K562 (cell line): ENCODE measurements around the gene HEMK1. TPM values are rescaled to one million over a fixed set of nuclear protein-coding genes. Genes with fewer than 3 reads are reported as not detected.

Experiments
- CHD7 ChIP-seq: fragments of 200-600 bp; sonication (generic); IDR thresholded peaks from one replicate; pipeline ENCODE4 v1.6.1; 2012; ENCODE audit warnings: mild to moderate bottlenecking, low read depth, low read length, inconsistent platforms
- CTBP1 ChIP-seq: fragments of 450-650 bp; IDR thresholded peaks from 2 replicates; pipeline ENCODE4 v1.6.1; 2016; ENCODE audit warnings: borderline replicate concordance
- ETV5 ChIP-seq: sonication (generic); formaldehyde crosslinking; IDR thresholded peaks from 2 replicates; pipeline ENCODE4 v1.4.0; 2020; ENCODE audit warnings: low read depth, mild to moderate bottlenecking, missing genetic modification reagents
- FUS ChIP-seq: fragments of 200-400 bp; formaldehyde crosslinking; optimal IDR thresholded peaks from 2 replicates; pipeline ENCODE3; 2017; ENCODE audit warnings: low read depth, low read length
- LCOR ChIP-seq: sonication (generic); formaldehyde crosslinking; IDR thresholded peaks from 2 replicates; pipeline ENCODE4 v1.8.0; 2022; ENCODE audit warnings: mild to moderate bottlenecking, missing genetic modification reagents
- NCOA4 ChIP-seq: fragments of 450-650 bp; IDR thresholded peaks from 2 replicates; pipeline ENCODE4 v1.6.1; 2018; ENCODE audit warnings: mild to moderate bottlenecking; ENCODE audit not compliant: partially characterized antibody
- RHOXF2B ChIP-seq: fragments of 250-450 bp; sonication (Bioruptor Pico); conservative IDR thresholded peaks from 2 replicates; pipeline ENCODE4 v1.5.1; 2021
- SPI1 ChIP-seq: IDR thresholded peaks from 2 replicates; pipeline ENCODE4 v1.6.1; 2011; ENCODE audit warnings: low read depth, low read length, control low read depth, borderline replicate concordance
- TSC22D4 ChIP-seq: fragments of 450-650 bp; IDR thresholded peaks from 2 replicates; pipeline ENCODE4 v1.6.1; 2016; ENCODE audit warnings: missing genetic modification characterization, missing biosample characterization, control low read depth
- ZNF668 ChIP-seq: fragments of 250-450 bp; sonication (Bioruptor Pico); IDR thresholded peaks from 2 replicates; pipeline ENCODE4 v1.8.0; 2022; ENCODE audit warnings: mild to moderate bottlenecking, inconsistent platforms
- polyA plus RNA-seq, 8 experiments: library from polyadenylated mRNA; depleted of rRNA in 4 of 8; stranded (reverse) in 5 of 8; unstranded in 3 of 8; fragments of >200 nt; fragmentation: Nextera tagmentation in 2 of 8; fragmentation: Illumina TruSeq in 1 of 8; extraction: Ambion mirVana in 2 of 8; extraction: Trizol in 1 of 8; gene quantifications; 2 replicates each; pipeline versions ENCODE4 v1.2.1 to v1.2.3, GENCODE V29; 2011 to 2014; ENCODE audit warnings: inconsistent platforms in 1 of 8, missing spikeins in 1 of 8
- total RNA-seq, 7 experiments: library from RNA; depleted of rRNA in 6 of 7; stranded (reverse); fragments of >200 nt in 6 of 7; fragmentation: Illumina TruSeq in 2 of 7; extraction: Trizol in 2 of 7; gene quantifications; 2 replicates each; pipeline versions ENCODE4 v1.2.1 to v1.2.3, GENCODE V29; 2011 to 2021; ENCODE audit warnings: low replicate concordance in 1 of 7
- TF ChIP-seq, protein P1 (sequence below): sonication (generic); formaldehyde crosslinking; IDR thresholded peaks from 2 replicates; pipeline ENCODE4 v1.9.0; 2022; ENCODE audit warnings: mild to moderate bottlenecking, missing genetic modification reagents

The HEMK1 gene
- total and polyA plus RNA-seq, 9 of the 15 experiments (the other 6 are each of a cell fraction or from before 2014, with no cell fraction given) = 2.0 to 16.8 (median 11.4) TPM

- no peak for TF ChIP-seq CTBP1
- TF ChIP-seq ZNF668 (CRISPR knock-in tag) = no peak
- no peak for TF ChIP-seq FUS
- no peak for TF ChIP-seq NCOA4
- TF ChIP-seq, protein P1, sequence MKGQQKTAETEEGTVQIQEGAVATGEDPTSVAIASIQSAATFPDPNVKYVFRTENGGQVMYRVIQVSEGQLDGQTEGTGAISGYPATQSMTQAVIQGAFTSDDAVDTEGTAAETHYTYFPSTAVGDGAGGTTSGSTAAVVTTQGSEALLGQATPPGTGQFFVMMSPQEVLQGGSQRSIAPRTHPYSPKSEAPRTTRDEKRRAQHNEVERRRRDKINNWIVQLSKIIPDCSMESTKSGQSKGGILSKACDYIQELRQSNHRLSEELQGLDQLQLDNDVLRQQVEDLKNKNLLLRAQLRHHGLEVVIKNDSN (CRISPR knock-in tag) = no peak
- TF ChIP-seq ETV5 (CRISPR knock-in tag) = 0 out of 2 replicates have a peak, but pooled peaks have one; percentile 48
- no peak for TF ChIP-seq CHD7
- TF ChIP-seq TSC22D4 (tag) = no peak
- no peak for TF ChIP-seq RHOXF2B (CRISPR knock-in tag)
- TF ChIP-seq SPI1 = no peak
- TF ChIP-seq LCOR (CRISPR knock-in tag) = no peak
Measured at GRCh38 chr3:50607271-50608091, 38.2 kb downstream of the HEMK1 start (continued).
